Gastroesophageal sphincter (tissue), 3 donors: Measurements from ENCODE around the gene RYR2.

Experiments
- EP300 ChIP-seq: sonication (generic); formaldehyde crosslinking; IDR thresholded peaks from one replicate; pipeline ENCODE4 v1.6.1; 2017; ENCODE audit warnings: antibody characterized with exemption, mild to moderate bottlenecking
- TF ChIP-seq, protein P1 (sequence below), 4 experiments: fragments of 200-600 bp in 2 of 4; fragments of 450-650 bp in 2 of 4; sonication (generic) in 1 of 4; IDR thresholded peaks; one replicate each; pipeline ENCODE4 v1.5.1; 2017 to 2019; ENCODE audit warnings: antibody characterized with exemption in 4 of 4, mild to moderate bottlenecking in 2 of 4, moderate library complexity in 2 of 4

DNA sequence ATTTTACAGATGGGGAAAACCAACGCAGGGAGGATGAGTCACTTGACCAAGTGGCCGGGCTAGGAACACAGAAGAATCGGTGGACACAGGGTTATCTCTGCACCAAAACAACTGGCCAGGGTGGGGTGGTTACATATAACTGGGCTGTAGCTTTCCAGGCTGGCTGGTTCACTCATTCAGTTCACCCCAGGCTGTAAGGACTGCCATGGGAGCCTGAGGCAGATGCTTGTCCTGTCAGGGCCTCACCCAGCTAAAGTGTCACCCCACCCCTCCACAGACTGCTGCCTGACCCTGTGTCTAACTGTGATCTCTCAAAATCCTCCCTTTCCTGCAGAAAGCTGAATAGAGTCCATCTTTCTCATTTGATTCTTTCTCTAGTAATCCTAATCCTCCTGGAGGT, 387.3 kb downstream of the RYR2 start:
- TF ChIP-seq, protein P1, sequence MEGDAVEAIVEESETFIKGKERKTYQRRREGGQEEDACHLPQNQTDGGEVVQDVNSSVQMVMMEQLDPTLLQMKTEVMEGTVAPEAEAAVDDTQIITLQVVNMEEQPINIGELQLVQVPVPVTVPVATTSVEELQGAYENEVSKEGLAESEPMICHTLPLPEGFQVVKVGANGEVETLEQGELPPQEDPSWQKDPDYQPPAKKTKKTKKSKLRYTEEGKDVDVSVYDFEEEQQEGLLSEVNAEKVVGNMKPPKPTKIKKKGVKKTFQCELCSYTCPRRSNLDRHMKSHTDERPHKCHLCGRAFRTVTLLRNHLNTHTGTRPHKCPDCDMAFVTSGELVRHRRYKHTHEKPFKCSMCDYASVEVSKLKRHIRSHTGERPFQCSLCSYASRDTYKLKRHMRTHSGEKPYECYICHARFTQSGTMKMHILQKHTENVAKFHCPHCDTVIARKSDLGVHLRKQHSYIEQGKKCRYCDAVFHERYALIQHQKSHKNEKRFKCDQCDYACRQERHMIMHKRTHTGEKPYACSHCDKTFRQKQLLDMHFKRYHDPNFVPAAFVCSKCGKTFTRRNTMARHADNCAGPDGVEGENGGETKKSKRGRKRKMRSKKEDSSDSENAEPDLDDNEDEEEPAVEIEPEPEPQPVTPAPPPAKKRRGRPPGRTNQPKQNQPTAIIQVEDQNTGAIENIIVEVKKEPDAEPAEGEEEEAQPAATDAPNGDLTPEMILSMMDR (IDR thresholded peaks at IDR 0.05) = no peak
- no peak for TF ChIP-seq EP300
